DND-41 (cell line): ENCODE measurements around the gene KIF24.

Experiments used
- EZH2 ChIP-seq: IDR thresholded peaks from 3 replicates; pipeline ENCODE4 v1.6.1; 2012; ENCODE audit warnings: borderline replicate concordance, low read depth, mild to moderate bottlenecking, moderate library complexity, low read length, inconsistent platforms; ENCODE audit not compliant: severe bottlenecking
- TF ChIP-seq, protein P1 (sequence below): IDR thresholded peaks from 2 replicates; pipeline ENCODE4 v1.5.1; 2012; ENCODE audit warnings: borderline replicate concordance, low read length, moderate library complexity, mild to moderate bottlenecking; ENCODE audit not compliant: poor library complexity, severe bottlenecking; ENCODE audit errors: extremely low read depth

DNA sequence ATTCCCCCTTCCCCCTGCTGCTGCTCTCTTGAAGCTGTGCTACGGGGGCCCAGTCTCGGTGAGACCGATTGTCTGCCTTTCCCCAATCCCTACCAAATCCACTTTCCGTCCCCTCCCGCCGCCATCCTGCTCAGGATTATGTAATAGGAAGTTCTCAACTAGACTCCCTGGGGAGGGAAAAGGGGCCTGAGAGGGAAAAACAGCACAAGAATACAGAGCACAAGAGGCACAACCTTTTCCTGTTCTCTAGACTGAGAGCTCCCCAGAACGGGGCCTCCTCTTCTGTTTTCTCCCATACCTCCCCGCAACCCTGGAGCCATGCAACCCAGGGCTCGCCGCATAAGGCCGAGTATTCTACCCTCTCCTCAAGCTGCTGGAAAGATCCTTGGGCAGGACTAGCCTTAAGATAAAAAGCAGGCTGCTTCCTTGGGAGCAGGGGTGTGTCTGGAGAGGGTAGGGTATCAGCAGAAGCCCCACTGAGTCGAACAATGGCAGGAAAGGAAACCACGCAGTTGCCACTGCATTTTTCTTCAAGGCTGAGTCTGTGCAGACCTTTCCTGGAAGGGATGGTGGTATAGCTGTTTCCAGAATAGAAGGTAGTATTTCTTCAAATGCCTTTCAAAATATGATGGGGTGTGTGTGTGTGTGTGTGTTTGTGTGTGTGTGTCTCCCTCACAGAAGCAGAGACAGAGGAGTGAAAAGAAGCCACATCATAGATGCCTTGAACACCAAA lies 34.7 kb upstream of the KIF24 start:
- TF ChIP-seq, protein P1, sequence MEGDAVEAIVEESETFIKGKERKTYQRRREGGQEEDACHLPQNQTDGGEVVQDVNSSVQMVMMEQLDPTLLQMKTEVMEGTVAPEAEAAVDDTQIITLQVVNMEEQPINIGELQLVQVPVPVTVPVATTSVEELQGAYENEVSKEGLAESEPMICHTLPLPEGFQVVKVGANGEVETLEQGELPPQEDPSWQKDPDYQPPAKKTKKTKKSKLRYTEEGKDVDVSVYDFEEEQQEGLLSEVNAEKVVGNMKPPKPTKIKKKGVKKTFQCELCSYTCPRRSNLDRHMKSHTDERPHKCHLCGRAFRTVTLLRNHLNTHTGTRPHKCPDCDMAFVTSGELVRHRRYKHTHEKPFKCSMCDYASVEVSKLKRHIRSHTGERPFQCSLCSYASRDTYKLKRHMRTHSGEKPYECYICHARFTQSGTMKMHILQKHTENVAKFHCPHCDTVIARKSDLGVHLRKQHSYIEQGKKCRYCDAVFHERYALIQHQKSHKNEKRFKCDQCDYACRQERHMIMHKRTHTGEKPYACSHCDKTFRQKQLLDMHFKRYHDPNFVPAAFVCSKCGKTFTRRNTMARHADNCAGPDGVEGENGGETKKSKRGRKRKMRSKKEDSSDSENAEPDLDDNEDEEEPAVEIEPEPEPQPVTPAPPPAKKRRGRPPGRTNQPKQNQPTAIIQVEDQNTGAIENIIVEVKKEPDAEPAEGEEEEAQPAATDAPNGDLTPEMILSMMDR = no peak
- no peak for TF ChIP-seq EZH2
